ENCODE results near the gene CD79B. TPM values are rescaled to one million over a fixed set of nuclear protein-coding genes. Genes with fewer than 3 reads are reported as not detected.

CD79B gene
- total and polyA plus RNA-seq, 2 of the 8 experiments (the other 6 are each of a cell fraction or from before 2014, with no cell fraction given): 1.5 to 3.9 TPM

GRCh38 chr17:63930951-63931575 is 1.1 kb downstream of the CD79B start:
- Histone ChIP-seq H3K79me2 (ENCODE audit: control insufficient read depth in 1 of 2, insufficient read depth in 2 of 2, low read length in 2 of 2) (no peaks in the 10 kb centered on the region), H3K4me3 (ENCODE audit: extremely low read depth in 1 of 4, insufficient read depth in 2 of 4, low read depth in 3 of 4, low read length in 4 of 4) (no peak overlapping the region), H3K14ac (ENCODE audit: insufficient read length) (no peak overlapping the region), H4K20me1 (replicated peaks in 1 of 2; ENCODE audit: control insufficient read depth in 1 of 2, insufficient read depth in 2 of 2, low read length in 2 of 2) (no peaks in the 10 kb centered on the region), H3K79me1 (ENCODE audit: low read depth, low read length) (no peaks in the 10 kb centered on the region), H2BK20ac (ENCODE audit: low read length) (no peak overlapping the region), H3K27me3 (replicated peaks in 1 of 4; ENCODE audit: control insufficient read depth in 3 of 4, extremely low read depth in 1 of 4, insufficient read depth in 3 of 4, low read length in 3 of 4) (no peaks in the 10 kb centered on the region), H2AFZ (ENCODE audit: low read length) (0 out of 2 replicates have a peak overlapping the region, but pooled peaks have one; percentile 77), H2BK12ac (ENCODE audit: low read depth, low read length) (peak overlapping the region; percentile 63; the same call in 1 of the 2 replicates), H3K4me1 (replicated peaks in 1 of 4; ENCODE audit: control insufficient read depth in 3 of 4, insufficient read depth in 4 of 4, low read length in 3 of 4) (peaks cover 0 to 16% (median 12%) of the 10 kb centered on the region in 4 experiments; a peak in 6 of 7 replicates), H3K18ac (ENCODE audit: extremely low read depth, low read length) (no peak overlapping the region), H3K56ac (replicated peaks; ENCODE audit: insufficient read length, low read depth, low read length) (no peak overlapping the region), H3K23ac (ENCODE audit: insufficient read length) (no peak overlapping the region), H2BK5ac (ENCODE audit: low read depth, low read length) (peak overlapping the region; percentile 86; the same call in 1 of the 2 replicates), H3K36me3 (ENCODE audit: control insufficient read depth in 2 of 4, insufficient read depth in 4 of 4, low read length in 3 of 4) (no peaks in the 10 kb centered on the region), H3K9me3 (ENCODE audit: insufficient read depth in 2 of 2, low read depth in 1 of 2, low read length in 1 of 2) (no peaks in the 10 kb centered on the region), H3K9ac (replicated peaks in 1 of 4; ENCODE audit: extremely low read depth in 1 of 4, low read depth in 3 of 4, low read length in 3 of 4) (no peak overlapping the region), H4K8ac (ENCODE audit: extremely low read depth, insufficient read depth, low read length) (no peak overlapping the region), H3K23me2 (ENCODE audit: low read depth, low read length) (no peaks in the 10 kb centered on the region), H4K91ac (replicated peaks; ENCODE audit: insufficient read length, low read length) (no peak overlapping the region), H3K4ac (replicated peaks; ENCODE audit: insufficient read length, low read depth, low read length) (no peak overlapping the region), H4K5ac (ENCODE audit: insufficient read length, low read depth, low read length) (no peak overlapping the region), H2BK15ac (ENCODE audit: low read length) (0 out of 2 replicates have a peak overlapping the region, but pooled peaks have one; percentile 53), H2BK120ac (replicated peaks; ENCODE audit: low read depth, low read length) (no peak overlapping the region), H2AK5ac (ENCODE audit: low read depth, low read length) (no peak overlapping the region), H3K4me2 (ENCODE audit: insufficient read depth in 1 of 2, low read depth in 2 of 2, low read length in 2 of 2) (peak overlapping the region; percentile 3 to 32; a peak in 2 of 4 replicates), H3K27ac (ENCODE audit: low read depth, low read length) (no peak overlapping the region)
- FAIRE-seq (no peak), DNase-seq (ENCODE audit: low read depth in 1 of 2, low spot score in 2 of 2) (peak in 1 of 2 experiments; percentile 75)
- ChIA-PET CTCF (ENCODE audit: partially characterized antibody) (interaction anchor here (0.6 to 11.4 kb wide), 10 partner anchors 9 to 1215 kb away, joined by 3 to 164 read pairs (median 6); partner anchors contain the start of genes CSHL1, GH1 and GH2), POLR2A (ENCODE audit: partially characterized antibody) (interaction anchor here (0.7 to 3.3 kb wide), 3 partner anchors 9 to 30 kb away, joined by 3 to 9 read pairs (median 8); no protein-coding TSS in a partner anchor)
- 85% methylated on average over 13 of the region's 16 CpGs; no CpG with 5 or more reads in 1 of the 2 experiments for WGBS, 2 experiments (ENCODE audit: extremely low coverage in 1 of 2, insufficient coverage in 1 of 2, insufficient read length in 1 of 2, insufficient replicate concordance in 2 of 2, low coverage in 1 of 2, low lambda C conversion rate in 2 of 2, missing lambda C conversion rate in 1 of 2)
- no peak for TF ChIP-seq CHD2 (IDR thresholded peaks at IDR 0.05; ENCODE audit: low read length)
- TF ChIP-seq SIN3A (conservative IDR thresholded peaks at IDR 0.05 in 1 of 2, IDR thresholded peaks at IDR 0.05 in 1 of 2; ENCODE audit: low read depth in 1 of 2, low read length in 2 of 2): no peak
- TF ChIP-seq ATF2 (IDR thresholded peaks at IDR 0.05; ENCODE audit: low read length): no peak
- TF ChIP-seq GABPA (IDR thresholded peaks at IDR 0.05; ENCODE audit: borderline replicate concordance, insufficient read depth, low read length): no peak
- TF ChIP-seq RXRA (IDR thresholded peaks at IDR 0.05; ENCODE audit: insufficient read depth, low read depth, low read length): no peak
- no peak for TF ChIP-seq TBP (IDR thresholded peaks at IDR 0.05; ENCODE audit: low read depth, low read length)
- TF ChIP-seq ZNF274 (IDR thresholded peaks at IDR 0.05; ENCODE audit: borderline replicate concordance, extremely low read depth, low read length): no peak
- TF ChIP-seq CBX5 (IDR thresholded peaks at IDR 0.05; ENCODE audit: low read depth, low read length): no peak
- no peak for TF ChIP-seq SP4 (IDR thresholded peaks at IDR 0.05; ENCODE audit: low read length)
- no peak for TF ChIP-seq CTBP2 (IDR thresholded peaks at IDR 0.05; ENCODE audit: borderline replicate concordance, insufficient read depth, insufficient read length, low read length)
